ENCODE measurements around the gene TRAPPC2.

Gene TRAPPC2

DNA sequence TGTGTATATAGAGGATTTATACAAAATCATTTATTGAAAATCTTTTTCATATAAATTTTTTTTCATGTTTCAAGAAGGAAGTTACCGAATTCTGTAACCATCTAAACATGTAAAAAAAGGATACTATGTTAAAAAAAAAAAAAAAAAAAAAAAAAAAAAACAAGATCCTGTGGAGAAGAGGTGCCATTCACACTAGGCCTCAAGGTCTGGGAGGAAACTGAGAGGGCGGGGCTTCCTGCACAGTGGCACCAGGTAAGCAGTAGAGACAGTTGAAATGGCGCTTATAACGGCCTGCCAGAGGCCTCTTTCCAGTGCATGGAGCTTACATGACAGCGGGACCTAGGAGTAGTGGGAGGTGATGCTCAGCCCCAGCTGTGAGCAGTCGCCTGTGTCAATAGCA lies 17.5 kb downstream of the TRAPPC2 start:
- H3K4me3 ChIP-seq (ENCODE audit: low read length): no peak overlapping the region
- TF ChIP-seq, protein P1, sequence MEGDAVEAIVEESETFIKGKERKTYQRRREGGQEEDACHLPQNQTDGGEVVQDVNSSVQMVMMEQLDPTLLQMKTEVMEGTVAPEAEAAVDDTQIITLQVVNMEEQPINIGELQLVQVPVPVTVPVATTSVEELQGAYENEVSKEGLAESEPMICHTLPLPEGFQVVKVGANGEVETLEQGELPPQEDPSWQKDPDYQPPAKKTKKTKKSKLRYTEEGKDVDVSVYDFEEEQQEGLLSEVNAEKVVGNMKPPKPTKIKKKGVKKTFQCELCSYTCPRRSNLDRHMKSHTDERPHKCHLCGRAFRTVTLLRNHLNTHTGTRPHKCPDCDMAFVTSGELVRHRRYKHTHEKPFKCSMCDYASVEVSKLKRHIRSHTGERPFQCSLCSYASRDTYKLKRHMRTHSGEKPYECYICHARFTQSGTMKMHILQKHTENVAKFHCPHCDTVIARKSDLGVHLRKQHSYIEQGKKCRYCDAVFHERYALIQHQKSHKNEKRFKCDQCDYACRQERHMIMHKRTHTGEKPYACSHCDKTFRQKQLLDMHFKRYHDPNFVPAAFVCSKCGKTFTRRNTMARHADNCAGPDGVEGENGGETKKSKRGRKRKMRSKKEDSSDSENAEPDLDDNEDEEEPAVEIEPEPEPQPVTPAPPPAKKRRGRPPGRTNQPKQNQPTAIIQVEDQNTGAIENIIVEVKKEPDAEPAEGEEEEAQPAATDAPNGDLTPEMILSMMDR (conservative IDR thresholded peaks at IDR 0.05; ENCODE audit: low read length): no peak
- no peak for DNase-seq (ENCODE audit: low read depth)

DNA sequence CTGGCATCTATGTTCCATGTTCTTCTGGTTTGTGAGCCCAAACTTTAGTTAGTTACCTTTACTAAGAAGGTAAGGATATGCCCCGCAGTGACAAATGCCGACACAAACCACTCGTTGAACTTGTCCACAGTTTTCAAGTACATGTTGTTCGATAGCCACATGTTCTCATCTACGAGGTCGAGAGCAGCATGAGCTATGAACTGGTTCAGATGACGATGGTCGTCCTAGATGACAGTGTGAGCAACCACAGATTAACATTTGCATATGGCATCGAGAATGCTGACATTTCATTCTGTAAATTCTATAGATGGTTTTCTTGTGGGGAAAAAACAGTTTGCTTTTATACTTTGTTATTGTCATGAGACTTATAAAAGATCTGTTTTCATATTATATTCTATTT lies 18.0 kb downstream of the TRAPPC2 start:
- no peak for DNase-seq (ENCODE audit: low read depth)
- H3K4me3 ChIP-seq (ENCODE audit: low read length): no peak overlapping the region
- TF ChIP-seq, protein P1 (conservative IDR thresholded peaks at IDR 0.05; ENCODE audit: low read length): no peak

DNA sequence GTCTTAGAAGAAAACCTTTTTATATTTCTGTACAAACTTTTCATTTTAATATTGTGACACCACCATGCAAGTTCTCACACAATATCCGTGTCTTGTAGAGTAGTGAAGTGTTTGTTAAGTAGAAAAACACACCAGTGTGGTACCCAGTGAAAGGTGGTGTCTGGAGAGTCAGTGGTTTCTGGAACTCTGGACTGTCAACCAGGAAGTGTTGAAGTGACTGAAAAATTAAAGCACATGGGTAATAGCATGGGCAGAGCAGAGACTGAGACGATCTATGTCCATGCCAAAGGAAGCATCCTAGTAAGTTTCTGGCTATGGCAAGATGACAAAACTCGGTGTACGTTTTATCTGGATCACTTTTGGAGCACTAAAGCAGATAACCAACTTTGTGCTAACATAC lies 23.3 kb downstream of the TRAPPC2 start:
- no peak overlapping the region for H3K4me3 ChIP-seq (ENCODE audit: low read length)
- DNase-seq (ENCODE audit: low read depth): no peak
- TF ChIP-seq, protein P1 (conservative IDR thresholded peaks at IDR 0.05; ENCODE audit: low read length): no peak

DNA sequence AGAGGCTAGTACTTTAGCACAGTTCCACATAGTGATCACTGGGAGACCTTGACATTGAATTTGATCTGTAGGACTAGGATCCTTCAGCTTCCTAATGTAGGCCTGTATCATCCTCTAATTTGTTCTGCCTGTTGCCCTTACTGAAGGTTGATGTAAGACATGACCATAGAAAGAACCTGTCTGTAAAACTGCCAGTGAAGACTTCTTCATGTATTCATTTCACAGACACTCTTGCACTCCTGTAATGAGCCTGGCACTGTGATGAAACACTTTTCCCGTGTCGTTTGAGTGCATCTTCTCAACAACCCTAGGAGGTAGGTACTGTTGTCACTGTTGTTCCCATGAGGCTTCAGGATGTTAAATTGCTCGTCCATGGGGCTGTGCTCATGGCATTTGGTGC lies 30.8 kb downstream of the TRAPPC2 start:
- TF ChIP-seq, protein P1 (conservative IDR thresholded peaks at IDR 0.05; ENCODE audit: low read length): no peak
- DNase-seq (ENCODE audit: low read depth): no peak
- no peak overlapping the region for H3K4me3 ChIP-seq (ENCODE audit: low read length)

DNA sequence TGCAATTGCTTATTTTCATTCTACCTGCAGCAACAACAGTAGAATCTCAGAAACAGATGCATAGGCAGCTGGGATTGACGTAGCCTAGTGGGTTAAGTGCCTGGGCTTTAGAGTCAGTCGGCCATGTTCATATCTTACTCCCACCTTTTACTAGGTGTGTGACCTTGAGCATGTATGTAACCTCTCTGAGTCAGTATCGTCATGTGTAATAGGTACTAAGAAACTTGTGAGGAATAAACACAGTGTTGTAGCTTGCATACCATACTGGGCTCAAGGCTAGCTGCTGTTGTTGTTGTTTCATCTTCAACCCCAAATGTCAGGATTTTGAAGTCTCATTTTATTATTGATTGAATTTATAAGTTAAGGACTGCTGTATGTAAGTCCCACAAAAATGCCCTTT lies 31.3 kb downstream of the TRAPPC2 start:
- TF ChIP-seq, protein P1 (conservative IDR thresholded peaks at IDR 0.05; ENCODE audit: low read length): no peak
- no peak overlapping the region for H3K4me3 ChIP-seq (ENCODE audit: low read length)
- no peak for DNase-seq (ENCODE audit: low read depth)

DNA sequence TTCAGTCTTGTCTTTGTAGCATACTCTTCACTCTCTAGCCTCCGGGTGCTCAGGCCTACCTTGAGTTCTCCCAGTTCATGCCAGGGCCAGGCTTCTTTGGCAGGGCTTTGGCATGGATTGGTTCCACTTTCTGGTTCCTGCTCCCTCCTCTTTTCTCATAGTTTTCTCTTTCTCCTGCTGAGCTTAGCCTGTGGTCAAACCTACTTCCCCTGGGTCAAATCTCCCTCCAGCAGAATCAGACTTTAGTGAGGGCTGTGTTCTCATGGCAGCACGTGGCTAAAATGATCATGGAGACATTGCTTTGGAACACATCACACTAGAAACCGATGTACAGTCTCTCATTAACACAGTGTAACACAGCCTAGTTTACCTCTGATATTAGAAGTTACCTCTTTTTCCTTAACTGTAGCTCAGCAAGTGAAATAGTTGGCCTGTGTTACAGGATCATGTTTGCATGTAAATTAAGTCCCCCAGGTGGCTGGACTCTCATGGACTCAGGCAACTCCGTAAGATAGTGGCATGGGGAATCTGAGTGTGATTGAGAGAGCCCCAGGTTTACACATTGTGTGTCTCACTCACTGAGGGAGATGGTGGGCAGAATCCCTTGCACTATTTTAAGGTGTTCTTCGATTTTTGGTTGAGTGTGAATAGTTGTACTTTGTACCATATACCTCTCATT lies 32.2 kb downstream of the TRAPPC2 start:
- TF ChIP-seq, protein P1 (conservative IDR thresholded peaks at IDR 0.05; ENCODE audit: low read length): no peak
- no peak overlapping the region for H3K4me3 ChIP-seq (ENCODE audit: low read length)
- no peak for DNase-seq (ENCODE audit: low read depth)

DNA sequence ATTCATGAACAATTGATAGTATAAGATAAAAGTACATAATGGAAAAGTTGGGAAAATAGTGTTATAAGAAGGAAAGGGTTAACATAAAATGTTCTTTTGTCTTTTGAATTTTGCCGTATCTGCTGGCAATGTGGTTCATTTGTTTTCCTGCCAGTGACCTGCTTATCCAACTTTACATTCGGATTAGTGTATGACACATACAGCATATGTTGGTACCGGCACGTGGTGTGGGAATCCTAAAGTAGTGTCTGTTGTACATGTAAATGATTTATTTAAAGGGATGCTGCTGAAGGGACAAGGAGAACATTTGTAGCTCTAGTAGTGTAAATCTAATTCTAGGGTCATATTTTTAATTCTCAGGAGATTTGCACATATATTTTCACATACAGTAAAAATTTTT lies 34.0 kb downstream of the TRAPPC2 start:
- H3K4me3 ChIP-seq (ENCODE audit: low read length): no peak overlapping the region
- no peak for DNase-seq (ENCODE audit: low read depth)
- TF ChIP-seq, protein P1 (conservative IDR thresholded peaks at IDR 0.05; ENCODE audit: low read length): no peak

Measured in AG10803 (cell line).